Inferior parietal cortex (tissue), 1 donor: ENCODE data around the gene LRPPRC.

Source experiments
- DNase-seq: peaks from one replicate; pipeline ENCODE4 v3.0.0-alpha.2; 2016; ENCODE audit errors: extremely low spot score

LRPPRC gene

GRCh38 chr2:43980902-43981301 is 14.9 kb downstream of the LRPPRC start:
- DNase-seq, result no peak

DNA sequence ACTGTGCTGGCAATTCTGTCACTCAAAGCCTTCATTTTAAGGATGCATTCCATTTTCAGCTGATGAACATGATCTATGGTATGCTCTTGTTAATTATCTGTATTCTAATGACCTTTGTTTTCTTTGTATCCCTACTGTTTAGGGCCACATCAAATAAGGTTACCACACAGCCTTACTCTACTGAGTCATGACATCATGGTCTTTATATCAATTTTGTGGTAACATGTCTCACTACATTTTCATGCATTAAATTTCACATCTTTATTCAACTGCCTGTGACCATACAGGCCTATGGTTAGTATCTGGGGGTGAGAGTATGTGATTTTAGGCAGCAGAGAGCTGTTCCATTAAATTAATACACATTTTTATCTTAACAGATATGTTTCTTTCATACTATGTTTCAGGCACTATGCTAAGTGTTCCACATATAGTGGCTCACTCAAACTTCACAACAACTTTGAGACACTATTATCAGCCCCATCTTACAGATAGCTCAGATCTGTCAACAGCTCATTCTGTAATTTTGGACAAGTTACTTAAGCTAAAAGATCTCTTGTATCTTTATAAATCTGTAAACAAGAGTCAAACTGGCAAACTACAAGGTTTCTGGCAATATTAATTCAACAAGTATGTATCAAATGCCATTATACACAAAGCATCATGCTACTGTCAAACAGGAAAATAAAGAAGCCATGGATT is 18.0 kb downstream of the LRPPRC start:
- DNase-seq, result no peak

DNA sequence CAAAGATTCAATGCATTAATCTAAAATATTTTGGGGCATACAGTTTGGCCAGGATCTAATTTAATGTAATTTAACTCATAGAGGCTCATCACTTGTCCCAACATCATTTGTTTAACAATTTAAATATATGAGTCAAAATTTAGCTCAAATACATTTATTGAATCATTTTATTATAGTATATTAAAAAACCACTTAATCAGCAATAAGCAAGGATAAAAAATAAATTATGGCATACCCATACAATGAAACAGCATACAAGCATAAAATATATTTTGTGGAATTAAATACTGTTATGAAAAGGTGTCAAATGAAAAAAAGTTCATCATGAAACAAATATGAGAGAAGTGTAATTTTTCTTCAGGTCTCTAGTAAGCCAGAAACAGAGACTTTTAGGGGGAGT is 34.9 kb downstream of the LRPPRC start:
- DNase-seq, result no peak

- no peak for DNase-seq
Measured at GRCh38 chr2:43958397-43959275, 37.2 kb downstream of the LRPPRC start.

GRCh38 chr2:43950383-43951008 is 45.3 kb downstream of the LRPPRC start:
- peak; percentile 84 for DNase-seq

DNA sequence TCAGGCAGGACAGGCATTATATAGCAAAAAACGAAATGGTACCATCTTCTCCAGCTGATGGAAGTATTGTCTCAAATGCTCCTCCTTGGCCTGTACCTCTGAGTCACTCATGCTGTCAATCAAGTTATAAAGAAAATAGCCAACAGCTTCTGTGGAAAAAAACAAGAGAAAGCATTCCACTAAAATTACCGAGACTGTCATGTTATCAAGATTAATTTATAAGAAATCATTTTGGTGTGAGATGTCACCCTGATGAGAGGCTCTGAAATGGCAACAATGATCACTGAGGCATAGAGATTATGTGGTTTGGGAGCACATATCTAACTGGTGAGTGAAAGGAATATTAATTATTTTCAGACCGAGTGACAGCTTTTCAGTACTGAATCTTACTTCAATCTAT is 47.4 kb downstream of the LRPPRC start:
- DNase-seq, result no peak

DNA sequence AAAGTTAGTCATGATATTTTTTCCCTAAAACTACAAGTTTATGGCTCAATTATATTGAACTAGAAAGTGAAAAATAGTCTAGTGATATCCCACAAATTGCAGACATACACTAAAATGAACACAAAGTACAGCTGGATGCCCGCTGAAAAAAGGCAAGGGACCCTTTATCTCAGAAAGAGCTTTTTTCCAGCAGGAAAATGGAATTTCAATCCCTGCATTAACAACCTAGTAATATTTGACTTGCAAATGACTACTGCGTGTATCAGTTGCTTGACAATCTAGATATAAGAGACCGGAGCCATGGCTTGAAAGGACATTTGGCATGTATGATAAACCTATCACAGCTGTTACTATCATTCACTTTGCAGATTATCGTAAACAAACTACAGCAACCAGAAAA is 49.1 kb downstream of the LRPPRC start:
- DNase-seq, result peak; percentile 4

- DNase-seq, result no peak
Measured at GRCh38 chr2:43945439-43945838, 50.4 kb downstream of the LRPPRC start.

- DNase-seq, result peak; percentile 21
Measured at GRCh38 chr2:43944915-43945314, 50.9 kb downstream of the LRPPRC start.

DNA sequence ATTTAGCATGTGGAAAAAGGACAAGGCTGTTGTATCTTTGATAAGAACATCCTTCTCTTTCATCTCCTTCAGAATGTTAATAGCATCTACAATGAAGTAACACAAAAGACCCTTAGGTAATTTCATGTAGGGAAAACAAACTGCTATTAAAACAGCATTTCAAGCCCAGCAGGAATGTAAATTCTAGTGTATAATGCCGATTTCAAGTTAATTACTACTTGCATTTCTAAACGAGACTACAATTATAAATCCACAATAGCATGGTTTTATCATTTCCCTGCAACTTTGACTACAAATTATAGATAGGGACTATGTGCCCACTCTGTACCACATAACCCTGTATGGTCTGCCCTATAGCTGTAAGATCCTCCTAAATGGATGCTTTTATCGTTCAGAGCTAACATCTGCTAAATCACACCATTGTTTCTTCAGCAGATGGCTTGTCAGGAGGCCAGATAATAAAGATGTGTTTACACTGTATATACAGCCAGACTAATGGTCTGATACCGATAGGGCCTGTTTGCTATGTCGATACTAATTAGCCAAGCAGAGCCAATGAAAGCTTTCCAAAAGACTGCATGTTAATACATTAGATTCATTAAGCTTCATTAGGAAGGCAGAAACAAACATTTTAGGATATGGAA is 51.9 kb downstream of the LRPPRC start:
- peak; percentile 64 for DNase-seq

GRCh38 chr2:43943323-43943722 is 52.5 kb downstream of the LRPPRC start:
- DNase-seq, result peak; percentile 50

- peak; percentile 10 for DNase-seq
Measured at GRCh38 chr2:43942881-43943280, 52.9 kb downstream of the LRPPRC start.

DNA sequence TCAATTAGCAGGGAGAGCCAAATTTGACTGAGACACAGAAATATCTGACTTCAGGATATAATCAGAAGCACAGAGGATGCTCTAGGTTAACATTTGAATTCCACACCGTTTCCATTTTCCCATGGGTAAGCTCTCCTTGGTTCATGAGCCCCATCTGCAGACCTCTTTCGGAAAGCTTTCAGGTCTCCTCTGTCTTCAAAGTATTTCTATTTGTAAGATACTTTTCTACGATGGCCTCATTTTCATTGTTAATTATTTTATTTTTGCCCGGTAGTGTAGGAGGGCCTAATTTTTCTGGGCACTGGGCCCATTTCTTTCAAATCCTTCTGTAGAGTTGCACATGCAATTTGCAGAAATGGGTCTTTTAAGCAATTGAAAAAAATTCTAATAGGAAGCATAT is 53.8 kb downstream of the LRPPRC start:
- DNase-seq, result peak; percentile 45

- peak; percentile 9 for DNase-seq
Measured at GRCh38 chr2:43941359-43941758, 54.4 kb downstream of the LRPPRC start.

DNA sequence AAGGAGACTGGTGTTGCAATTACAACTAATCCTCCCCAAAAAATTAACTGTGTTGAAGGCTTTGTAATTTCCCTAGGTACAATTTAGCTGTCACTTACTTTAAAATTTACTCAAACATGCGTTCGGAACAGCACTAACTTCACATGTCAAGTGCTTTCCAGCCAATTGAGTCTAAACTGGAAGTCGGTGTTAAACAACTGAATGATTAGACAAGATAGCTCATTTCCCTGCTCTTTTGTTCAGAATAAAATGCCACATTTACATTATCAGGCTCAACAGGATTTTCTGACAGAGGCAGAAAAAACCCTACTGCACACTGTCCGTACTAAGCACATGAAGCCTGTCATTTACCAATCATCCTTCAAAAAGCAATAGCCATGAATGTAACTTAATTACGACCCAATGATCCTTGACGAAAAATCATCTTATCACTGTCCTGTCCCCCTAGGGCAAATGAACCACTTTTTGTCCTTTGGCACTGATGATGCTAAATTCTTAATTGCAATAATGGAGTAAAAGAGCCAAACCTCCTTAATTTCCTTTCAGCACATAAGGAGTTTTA is 56.0 kb downstream of the LRPPRC start:
- DNase-seq, result peak; percentile 10

DNA sequence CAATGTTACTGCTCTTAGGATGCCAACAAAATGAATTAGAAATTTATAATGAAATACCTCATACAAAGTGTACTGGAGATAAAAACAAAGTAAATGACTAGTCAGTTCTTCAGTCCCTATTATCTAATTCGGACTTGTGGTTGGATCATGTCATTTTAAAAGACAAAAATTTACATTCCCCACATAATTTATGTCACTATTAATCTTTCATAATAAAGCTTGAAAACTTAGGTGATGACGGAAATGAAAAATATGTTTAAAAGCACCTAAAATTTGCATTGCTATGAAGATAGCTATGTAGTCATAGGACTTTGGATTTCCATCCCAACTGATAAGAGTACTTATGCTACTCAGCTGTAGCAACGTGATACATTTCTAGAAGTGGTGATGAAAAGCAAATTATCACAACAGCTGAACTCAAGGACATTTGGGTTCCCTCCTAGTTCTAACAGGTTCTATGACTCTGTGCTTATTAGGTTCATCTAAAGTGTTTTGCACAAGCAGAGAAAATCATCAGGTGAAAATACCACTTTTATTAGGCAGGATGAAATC is 58.4 kb downstream of the LRPPRC start:
- DNase-seq, result no peak

DNA sequence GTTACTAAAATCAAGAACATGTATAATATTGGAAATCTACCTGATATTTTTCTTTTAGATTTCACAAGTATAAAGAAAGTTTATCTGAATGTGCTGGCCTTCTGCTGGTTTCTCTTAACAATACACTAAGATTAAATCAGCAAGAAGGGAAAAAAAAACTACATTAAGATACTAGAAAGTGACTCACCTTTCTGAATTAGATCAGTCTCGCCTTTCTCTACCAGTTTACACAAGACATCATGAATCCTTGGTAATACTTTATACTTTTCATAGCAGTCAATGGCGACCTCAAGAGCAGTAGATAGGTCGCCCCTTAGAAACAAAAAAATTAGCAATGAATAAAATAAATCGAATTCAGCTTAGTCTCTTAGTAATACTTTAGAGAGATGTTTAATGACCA is 61.2 kb downstream of the LRPPRC start:
- DNase-seq, result no peak

DNA sequence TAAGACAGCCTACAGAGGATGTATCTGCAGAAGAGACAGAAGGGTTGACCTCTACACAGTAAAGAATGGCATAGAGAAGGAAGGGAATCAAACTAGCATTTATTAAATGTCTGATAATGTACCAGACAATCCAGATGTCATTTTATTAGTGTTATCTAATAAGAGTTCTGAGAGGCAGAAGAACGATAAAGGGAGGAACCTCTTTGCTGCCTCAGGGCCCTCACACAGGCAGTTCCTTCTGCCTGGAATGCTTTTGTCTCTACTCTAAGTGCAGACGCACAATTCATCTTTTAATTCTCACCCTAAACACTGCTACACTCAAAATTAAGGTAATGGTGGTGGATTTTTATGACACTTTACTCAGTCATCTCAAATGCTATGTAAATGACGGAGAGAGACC is 64.5 kb downstream of the LRPPRC start:
- no peak for DNase-seq

DNA sequence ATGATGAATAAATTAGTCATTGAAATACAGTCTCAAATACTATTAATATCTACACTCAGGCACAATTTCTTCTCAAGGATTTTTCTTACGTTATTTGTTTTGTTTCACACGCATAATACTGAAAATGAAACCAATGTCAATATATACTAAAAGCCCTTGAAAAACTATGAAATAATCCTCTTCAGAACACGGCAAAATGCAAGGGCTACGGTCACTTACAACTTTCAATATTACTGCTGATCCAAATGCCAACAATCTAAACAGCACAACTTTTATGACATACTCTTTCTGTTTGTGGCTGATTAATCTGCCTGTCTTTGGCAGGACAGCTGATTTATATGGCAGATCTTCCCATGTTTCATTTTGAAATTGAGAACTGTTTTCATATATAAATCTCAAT is 68.3 kb downstream of the LRPPRC start:
- no peak for DNase-seq

GRCh38 chr2:43925431-43925830 is 70.4 kb downstream of the LRPPRC start:
- DNase-seq, result no peak

DNA sequence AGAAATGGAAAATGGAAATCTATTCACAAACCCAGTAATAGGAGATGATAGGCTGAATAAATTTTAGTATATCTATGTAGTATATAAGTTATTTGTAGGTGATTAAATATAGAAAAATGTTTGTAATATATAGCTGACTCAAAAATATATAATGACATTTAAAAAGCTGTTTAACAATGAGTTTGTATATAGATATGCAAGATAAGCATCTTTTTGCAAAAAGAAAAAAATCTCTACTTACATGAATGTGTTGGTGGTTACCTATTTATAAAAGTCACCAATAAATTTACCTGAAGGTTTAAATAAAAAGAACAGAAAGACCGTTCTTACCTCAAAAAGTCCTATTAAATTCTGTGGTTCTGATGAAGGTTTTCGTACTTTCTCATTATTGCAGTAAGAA is 71.3 kb downstream of the LRPPRC start:
- no peak for DNase-seq
